LNCaP clone FGC (cell line): ENCODE measurements around the gene VEGFC.

Experiments used
- DNase-seq: peaks from one replicate; pipeline ENCODE4 v3.0.0-alpha.2; 2011; ENCODE audit warnings: low read depth
- H3K4me3 ChIP-seq: 2 replicates; pipeline ENCODE4 v1.5.1; 2011; ENCODE audit warnings: mild to moderate bottlenecking, low read depth, low read length, control low read depth
- TF ChIP-seq, protein P1 (sequence below): IDR thresholded peaks from 2 replicates; pipeline ENCODE4 v1.5.1; 2012; ENCODE audit warnings: mild to moderate bottlenecking; ENCODE audit not compliant: control insufficient read depth, insufficient read depth; ENCODE audit errors: extremely low read depth

Gene VEGFC

DNA sequence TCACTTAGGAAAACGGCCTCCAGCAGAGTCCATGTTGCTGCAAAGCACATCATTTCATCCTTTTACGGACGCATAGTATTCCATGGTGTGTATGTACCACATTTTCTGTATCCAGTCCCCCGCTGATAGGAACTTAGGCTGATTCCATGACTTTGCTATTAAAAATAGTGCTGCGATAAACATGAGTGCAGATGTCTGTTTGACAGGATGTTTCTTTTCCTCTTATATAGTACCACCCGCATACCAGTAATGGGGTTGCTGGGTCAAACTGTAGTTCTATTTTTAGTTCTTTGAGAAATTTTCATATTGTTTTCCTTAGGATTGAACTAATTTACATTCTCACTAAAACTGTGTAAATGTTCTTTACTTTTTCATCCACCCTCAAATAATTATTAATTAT lies 50.5 kb downstream of the VEGFC start:
- TF ChIP-seq, protein P1, sequence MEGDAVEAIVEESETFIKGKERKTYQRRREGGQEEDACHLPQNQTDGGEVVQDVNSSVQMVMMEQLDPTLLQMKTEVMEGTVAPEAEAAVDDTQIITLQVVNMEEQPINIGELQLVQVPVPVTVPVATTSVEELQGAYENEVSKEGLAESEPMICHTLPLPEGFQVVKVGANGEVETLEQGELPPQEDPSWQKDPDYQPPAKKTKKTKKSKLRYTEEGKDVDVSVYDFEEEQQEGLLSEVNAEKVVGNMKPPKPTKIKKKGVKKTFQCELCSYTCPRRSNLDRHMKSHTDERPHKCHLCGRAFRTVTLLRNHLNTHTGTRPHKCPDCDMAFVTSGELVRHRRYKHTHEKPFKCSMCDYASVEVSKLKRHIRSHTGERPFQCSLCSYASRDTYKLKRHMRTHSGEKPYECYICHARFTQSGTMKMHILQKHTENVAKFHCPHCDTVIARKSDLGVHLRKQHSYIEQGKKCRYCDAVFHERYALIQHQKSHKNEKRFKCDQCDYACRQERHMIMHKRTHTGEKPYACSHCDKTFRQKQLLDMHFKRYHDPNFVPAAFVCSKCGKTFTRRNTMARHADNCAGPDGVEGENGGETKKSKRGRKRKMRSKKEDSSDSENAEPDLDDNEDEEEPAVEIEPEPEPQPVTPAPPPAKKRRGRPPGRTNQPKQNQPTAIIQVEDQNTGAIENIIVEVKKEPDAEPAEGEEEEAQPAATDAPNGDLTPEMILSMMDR = no peak
- H3K4me3 ChIP-seq = no peak overlapping the region
- DNase-seq = no peak

DNA sequence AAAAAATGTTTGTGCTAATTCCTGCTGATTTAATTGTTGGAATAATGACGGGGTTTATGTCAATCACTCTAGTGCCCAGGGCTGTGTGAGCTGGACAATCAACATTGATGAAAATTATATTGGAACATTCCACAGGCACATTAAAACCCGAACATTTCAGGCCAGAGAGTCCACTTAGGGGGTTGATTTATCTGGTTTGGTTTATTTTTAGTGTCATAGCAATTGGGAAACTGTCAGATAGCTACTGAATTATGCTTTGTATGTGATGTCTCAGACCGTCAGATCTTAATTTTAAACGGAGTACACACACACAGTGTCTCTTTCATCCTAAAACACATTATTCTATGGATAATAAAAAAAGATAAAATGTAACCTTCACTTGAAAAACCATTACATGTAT lies 51.5 kb downstream of the VEGFC start:
- TF ChIP-seq, protein P1 = no peak
- H3K4me3 ChIP-seq = no peak overlapping the region
- no peak for DNase-seq

DNA sequence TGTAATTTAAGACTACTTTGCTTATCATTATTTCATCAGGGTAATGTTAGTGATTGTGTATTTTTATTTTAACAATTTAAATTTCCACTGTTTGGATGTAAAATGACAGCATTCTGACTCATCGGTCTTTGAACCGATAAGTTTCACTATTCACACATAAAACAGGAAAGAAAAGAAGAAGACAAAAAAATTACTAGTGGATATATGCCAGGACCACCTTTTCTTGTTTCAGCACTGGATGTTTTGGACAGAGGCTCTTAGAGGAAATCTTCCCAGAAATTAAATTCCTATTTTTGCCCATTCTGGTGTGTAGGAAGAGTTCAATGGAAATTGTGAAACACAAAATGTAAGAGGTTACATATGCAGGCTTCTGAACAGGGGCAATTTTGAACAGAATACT lies 57.4 kb downstream of the VEGFC start:
- DNase-seq = no peak
- TF ChIP-seq, protein P1 = no peak
- H3K4me3 ChIP-seq = no peak overlapping the region

DNA sequence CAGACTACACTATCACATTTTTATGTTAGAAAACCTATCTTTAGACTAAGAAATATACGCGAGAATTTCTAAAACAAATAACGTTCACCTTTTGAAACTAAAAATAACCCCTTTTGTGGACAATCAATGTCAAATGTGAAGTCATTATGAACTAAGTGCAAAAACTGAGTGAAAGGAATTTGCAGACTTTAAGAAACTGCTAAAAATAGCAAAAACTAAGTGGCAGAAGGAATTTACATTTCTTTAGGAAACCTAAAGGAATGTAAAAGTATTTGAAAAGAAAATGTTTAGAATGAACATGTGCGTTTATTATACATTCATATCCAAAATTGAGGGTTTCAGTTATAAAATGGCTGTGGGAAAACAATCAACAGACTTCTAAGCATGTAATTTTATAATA lies 58.3 kb downstream of the VEGFC start:
- DNase-seq = no peak
- TF ChIP-seq, protein P1 = no peak
- no peak overlapping the region for H3K4me3 ChIP-seq

DNA sequence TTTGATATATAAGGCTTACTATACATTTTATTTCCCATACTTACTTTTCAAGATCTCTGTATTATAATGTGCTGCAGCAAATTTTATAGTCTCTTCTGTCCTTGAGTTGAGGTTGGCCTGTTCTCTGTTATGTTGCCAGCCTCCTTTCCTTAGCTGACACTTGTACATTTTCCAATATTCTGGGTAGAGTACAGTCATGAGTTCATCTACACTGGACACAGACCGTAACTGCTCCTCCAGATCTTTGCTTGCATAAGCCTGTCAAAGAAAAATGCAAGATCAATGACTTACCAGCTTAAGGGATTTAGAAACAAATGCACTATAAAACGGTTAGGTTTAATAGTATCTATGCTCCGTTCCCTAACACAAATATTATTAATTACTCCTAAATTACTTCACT lies 63.2 kb downstream of the VEGFC start:
- no peak overlapping the region for H3K4me3 ChIP-seq
- DNase-seq = no peak
- TF ChIP-seq, protein P1 = no peak

DNA sequence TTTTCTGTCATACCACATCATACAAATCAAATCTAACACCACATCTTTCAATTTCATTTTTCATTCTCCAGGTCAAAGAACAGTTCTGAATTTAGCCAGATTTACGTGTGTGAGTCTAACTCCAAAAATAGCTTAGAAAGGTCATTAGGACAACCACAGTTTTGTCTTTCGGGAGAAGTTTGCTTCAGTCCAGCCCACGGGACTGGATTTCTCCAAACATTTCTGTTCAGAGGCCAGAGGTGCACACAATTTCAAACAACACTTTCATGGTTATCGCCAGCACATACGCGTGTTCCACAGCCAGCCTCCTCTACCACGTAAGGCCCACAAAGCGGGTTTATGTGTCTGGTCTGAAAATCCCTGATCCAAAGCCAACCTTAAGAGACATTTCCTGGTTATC lies 65.9 kb downstream of the VEGFC start:
- TF ChIP-seq, protein P1 = no peak
- DNase-seq = peak; percentile 17
- no peak overlapping the region for H3K4me3 ChIP-seq

DNA sequence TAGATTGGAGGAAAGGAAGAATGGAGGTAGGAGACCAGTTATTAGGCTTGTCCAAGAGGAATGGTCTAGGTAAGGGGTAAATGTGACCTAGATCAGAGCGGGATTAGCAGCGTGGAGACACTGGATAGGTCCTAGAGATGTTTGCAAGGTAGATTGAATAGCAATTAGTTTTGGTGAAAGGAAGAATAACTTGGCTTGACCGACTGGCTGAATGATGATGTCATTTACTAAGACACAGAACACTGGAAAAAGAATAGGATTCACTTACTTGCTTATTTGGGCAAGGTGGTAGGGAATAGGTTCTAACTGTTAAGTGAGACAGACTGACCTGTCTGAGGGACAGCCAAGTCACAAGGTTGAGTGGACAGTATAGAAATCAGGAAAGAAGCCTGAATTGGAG lies 71.3 kb downstream of the VEGFC start:
- no peak overlapping the region for H3K4me3 ChIP-seq
- no peak for DNase-seq
- TF ChIP-seq, protein P1 = no peak
